GM19395 (cell line): Measurements from ENCODE around the gene STEEP1.

Experiments used
- ATAC-seq: cut with Tn5 transposase; IDR thresholded peaks from one replicate; pipeline ENCODE4 v1.9.1; 2021; ENCODE audit warnings: mild to moderate bottlenecking, moderate library complexity; ENCODE audit not compliant: unreplicated experiment

The STEEP1 gene

DNA sequence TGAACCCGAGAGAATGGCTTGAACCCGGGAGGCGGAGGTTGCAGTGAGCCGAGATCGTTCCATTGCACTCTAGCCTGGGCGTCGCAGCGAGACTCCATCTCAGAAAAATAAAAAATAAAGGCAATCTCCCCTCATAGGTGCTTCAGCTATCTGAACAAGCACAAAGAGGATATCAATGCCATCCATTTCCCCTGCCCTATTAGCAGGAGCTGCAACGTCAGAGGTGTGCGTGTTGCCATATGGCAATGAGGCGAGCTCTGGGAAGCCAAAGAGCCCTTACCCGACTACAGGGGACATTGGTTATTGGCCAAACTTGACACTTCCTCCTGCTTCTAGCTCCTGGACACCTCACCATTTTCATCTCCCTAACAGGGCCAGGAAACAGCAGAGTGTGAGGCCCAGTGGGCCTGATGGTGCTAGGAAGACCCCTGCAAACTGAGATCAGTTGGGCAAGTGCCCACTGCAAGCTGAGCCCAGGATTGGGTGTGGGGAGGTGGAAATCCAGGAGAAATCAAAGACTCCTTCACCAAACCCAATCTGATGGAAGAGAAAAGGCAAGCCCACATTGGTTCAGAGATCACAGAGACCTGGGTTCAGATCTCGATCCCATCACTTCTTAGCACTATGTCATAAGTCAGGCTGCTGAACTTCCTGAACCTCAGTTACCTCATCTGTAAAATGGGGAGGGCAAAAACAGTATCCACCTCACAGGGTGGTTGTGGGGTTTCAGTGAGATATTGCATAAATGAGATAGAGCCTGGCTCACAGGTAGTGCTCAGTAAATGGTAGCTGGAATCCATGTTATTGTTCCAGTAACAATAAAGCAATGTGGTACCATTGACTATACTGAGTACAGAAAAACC lies 75.8 kb downstream of the STEEP1 start:
- no peak for ATAC-seq

DNA sequence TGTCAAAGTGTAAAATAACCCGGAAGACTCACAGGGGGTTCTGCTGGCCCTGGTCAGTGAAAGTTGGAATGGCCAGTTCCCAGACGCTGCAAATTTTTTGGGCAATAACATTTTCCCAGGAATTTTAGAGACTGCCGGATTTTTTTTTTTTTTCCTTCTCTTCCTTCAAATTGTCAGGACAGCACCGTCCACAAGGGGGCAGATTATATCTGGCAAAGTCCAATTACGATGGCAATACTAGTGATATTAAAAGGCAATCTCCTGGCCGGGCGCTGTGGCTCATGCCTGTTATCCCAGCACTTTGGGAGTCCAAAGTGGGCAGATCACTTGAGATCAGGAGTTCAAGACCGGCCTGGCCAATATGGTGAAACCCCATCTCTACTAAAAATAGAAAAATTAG lies 76.5 kb downstream of the STEEP1 start:
- no peak for ATAC-seq
